DOHH2 (cell line): ENCODE measurements around the gene RASL11B.

Source experiments
- H3F3A ChIP-seq: fragments of 200-600 bp; sonication (generic), shearing (Covaris generic); 2 replicates; pipeline ENCODE4 v1.6.0; 2016; ENCODE audit warnings: antibody characterized with exemption, mild to moderate bottlenecking; ENCODE audit not compliant: control insufficient read depth, insufficient read depth
- H3K27ac ChIP-seq: fragments of 200-600 bp; sonication (generic); 2 replicates; pipeline ENCODE4 v1.5.1; 2014; ENCODE audit warnings: low read depth, mild to moderate bottlenecking, low read length, moderate library complexity
- H3K27me3 ChIP-seq: fragments of 200-600 bp; sonication (generic); 2 replicates; pipeline ENCODE4 v1.6.1; 2014; ENCODE audit warnings: mild to moderate bottlenecking, low read length, mixed read lengths; ENCODE audit not compliant: control insufficient read depth
- H3K36me3 ChIP-seq: fragments of 200-600 bp; sonication (generic); 2 replicates; pipeline ENCODE4 v1.6.1; 2014; ENCODE audit warnings: mild to moderate bottlenecking, low read length, moderate library complexity, mixed read lengths; ENCODE audit not compliant: control insufficient read depth
- H3K4me1 ChIP-seq: fragments of 200-600 bp; sonication (generic); 2 replicates; pipeline ENCODE4 v1.6.1; 2014; ENCODE audit warnings: mild to moderate bottlenecking, low read length, mixed read lengths; ENCODE audit not compliant: control insufficient read depth
- H3K4me2 ChIP-seq: fragments of 200-600 bp; sonication (generic); 2 replicates; pipeline ENCODE4 v1.6.0; 2014; ENCODE audit warnings: mild to moderate bottlenecking, low read length, moderate library complexity
- H3K4me3 ChIP-seq: fragments of 200-600 bp; sonication (generic); 2 replicates; pipeline ENCODE4 v1.5.1; 2014; ENCODE audit warnings: mild to moderate bottlenecking, low read length, mixed read lengths
- H3K79me2 ChIP-seq: fragments of 200-600 bp; sonication (generic); 2 replicates; pipeline ENCODE4 v1.6.1; 2014; ENCODE audit warnings: mild to moderate bottlenecking, low read length, mixed read lengths; ENCODE audit not compliant: control insufficient read depth
- H3K9me2 ChIP-seq: fragments of 200-600 bp; sonication (generic); replicated peaks from 2 replicates; pipeline ENCODE4 v1.6.1; 2014; ENCODE audit warnings: mild to moderate bottlenecking, low read length, mixed read lengths; ENCODE audit not compliant: control insufficient read depth
- H3K9me3 ChIP-seq: fragments of 200-600 bp; sonication (generic); 2 replicates; pipeline ENCODE4 v1.6.1; 2014; ENCODE audit warnings: antibody characterized with exemption, low read length, mixed read lengths; ENCODE audit not compliant: control insufficient read depth, insufficient read depth
- H4K20me1 ChIP-seq: fragments of 200-600 bp; sonication (generic); 2 replicates; pipeline ENCODE4 v1.6.0; 2014; ENCODE audit warnings: low read depth, mild to moderate bottlenecking, antibody characterized with exemption, low read length, moderate library complexity; ENCODE audit not compliant: control insufficient read depth, insufficient read depth
- EZH2phosphoT487 ChIP-seq: fragments of 200-600 bp; sonication (generic); IDR thresholded peaks from 2 replicates; pipeline ENCODE4 v1.6.1; 2017; ENCODE audit warnings: borderline replicate concordance, mild to moderate bottlenecking, antibody characterized with exemption, low read length, moderate library complexity, mixed read lengths
- TF ChIP-seq, protein P1 (sequence below): fragments of 200-600 bp; sonication (generic); IDR thresholded peaks from one replicate; pipeline ENCODE4 v1.5.1; 2014; ENCODE audit warnings: antibody characterized with exemption, mild to moderate bottlenecking, low read depth, low read length; ENCODE audit not compliant: poor library complexity, severe bottlenecking

The RASL11B gene

DNA sequence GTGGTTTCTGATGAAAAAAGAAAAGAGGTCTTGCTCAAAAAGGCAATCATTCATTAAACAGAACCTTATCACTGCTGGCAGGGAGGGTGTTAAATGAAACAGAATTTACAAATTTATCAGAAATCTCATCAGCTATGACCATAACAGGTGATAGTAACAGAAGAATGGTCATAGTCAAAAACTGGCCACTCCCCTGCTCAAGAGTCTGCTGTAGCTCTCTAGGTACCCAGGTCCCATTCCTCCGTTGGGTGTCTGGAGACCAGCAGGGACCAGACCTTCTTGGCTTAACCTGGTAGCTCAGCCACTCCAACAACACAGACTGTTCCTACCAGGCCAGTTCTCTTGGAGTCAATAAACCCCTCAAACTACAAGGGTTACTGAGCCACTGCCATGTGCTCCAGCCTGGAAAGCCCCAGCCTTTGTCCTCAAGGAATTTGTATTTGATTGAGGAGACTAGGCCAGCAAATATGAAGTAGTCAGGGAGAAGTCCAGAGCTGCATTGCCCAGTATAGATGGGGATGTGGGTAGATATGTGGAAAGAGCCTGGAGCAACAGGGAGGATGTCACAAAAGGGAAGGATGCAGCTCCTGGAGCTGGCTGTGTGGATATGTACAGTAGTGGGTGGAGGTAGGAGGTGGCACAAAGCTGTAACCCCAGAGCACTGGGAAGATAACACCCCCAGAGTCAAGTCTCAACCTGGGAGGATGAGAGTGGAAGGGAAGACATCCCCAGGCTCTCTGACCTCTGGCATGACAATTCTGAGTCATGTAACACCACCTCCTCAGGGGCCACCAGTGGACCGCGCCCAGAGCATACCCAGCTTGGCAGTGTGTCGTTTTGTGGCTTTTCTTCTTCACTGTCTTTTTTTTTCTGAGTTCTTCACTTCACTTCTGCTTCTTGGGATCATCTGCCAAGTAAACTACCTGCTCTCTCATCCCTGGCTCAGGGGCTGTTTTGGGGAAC lies 21.9 kb downstream of the RASL11B start:
- no peaks in the 10 kb centered on the region for H3K9me2 ChIP-seq
- TF ChIP-seq EZH2phosphoT487, result no peak
- TF ChIP-seq, protein P1, sequence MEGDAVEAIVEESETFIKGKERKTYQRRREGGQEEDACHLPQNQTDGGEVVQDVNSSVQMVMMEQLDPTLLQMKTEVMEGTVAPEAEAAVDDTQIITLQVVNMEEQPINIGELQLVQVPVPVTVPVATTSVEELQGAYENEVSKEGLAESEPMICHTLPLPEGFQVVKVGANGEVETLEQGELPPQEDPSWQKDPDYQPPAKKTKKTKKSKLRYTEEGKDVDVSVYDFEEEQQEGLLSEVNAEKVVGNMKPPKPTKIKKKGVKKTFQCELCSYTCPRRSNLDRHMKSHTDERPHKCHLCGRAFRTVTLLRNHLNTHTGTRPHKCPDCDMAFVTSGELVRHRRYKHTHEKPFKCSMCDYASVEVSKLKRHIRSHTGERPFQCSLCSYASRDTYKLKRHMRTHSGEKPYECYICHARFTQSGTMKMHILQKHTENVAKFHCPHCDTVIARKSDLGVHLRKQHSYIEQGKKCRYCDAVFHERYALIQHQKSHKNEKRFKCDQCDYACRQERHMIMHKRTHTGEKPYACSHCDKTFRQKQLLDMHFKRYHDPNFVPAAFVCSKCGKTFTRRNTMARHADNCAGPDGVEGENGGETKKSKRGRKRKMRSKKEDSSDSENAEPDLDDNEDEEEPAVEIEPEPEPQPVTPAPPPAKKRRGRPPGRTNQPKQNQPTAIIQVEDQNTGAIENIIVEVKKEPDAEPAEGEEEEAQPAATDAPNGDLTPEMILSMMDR, result no peak
- no peak overlapping the region for H3K4me2 ChIP-seq
- no peaks in the 10 kb centered on the region for H3K4me1 ChIP-seq
- H3K79me2 ChIP-seq, result no peaks in the 10 kb centered on the region
- H3F3A ChIP-seq, result no peaks in the 10 kb centered on the region
- no peaks in the 10 kb centered on the region for H4K20me1 ChIP-seq
- H3K27ac ChIP-seq, result no peak overlapping the region
- H3K36me3 ChIP-seq, result peaks cover 3% of the 10 kb centered on the region; the same call in 1 of the 2 replicates
- no peak overlapping the region for H3K4me3 ChIP-seq
- peaks cover 13% of the 10 kb centered on the region; the same call in 1 of the 2 replicates for H3K9me3 ChIP-seq
- no peaks in the 10 kb centered on the region for H3K27me3 ChIP-seq

DNA sequence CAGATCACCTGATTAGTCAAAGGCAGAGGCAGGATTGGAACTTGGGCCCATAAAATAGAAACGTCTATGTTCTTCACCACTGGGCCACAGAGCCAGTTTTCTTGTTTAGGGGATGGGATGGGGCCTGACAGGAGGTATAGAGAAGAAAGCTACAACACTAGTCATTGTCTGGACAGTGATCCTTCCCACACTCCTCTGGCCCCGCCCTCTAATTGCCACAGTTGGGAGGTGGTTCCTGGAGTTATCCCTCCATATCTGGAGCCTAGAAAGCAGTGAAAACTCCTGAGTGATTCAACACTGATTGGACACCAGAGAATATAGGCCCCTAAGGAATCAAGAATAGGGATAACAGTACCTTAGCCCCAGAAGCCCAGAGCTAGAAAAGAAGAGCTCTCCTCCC lies 22.9 kb downstream of the RASL11B start:
- Histone ChIP-seq H3K4me2 (no peak overlapping the region), H3K27me3 (no peaks in the 10 kb centered on the region), H3K4me1 (no peaks in the 10 kb centered on the region), H4K20me1 (no peaks in the 10 kb centered on the region), H3K79me2 (no peaks in the 10 kb centered on the region), H3K9me3 (peaks cover 13% of the 10 kb centered on the region; the same call in 1 of the 2 replicates), H3F3A (no peaks in the 10 kb centered on the region), H3K36me3 (peaks cover 3% of the 10 kb centered on the region; the same call in 1 of the 2 replicates), H3K4me3 (no peak overlapping the region), H3K9me2 (no peaks in the 10 kb centered on the region), H3K27ac (no peak overlapping the region)
- TF ChIP-seq EZH2phosphoT487, result no peak
- TF ChIP-seq, protein P1, result no peak

DNA sequence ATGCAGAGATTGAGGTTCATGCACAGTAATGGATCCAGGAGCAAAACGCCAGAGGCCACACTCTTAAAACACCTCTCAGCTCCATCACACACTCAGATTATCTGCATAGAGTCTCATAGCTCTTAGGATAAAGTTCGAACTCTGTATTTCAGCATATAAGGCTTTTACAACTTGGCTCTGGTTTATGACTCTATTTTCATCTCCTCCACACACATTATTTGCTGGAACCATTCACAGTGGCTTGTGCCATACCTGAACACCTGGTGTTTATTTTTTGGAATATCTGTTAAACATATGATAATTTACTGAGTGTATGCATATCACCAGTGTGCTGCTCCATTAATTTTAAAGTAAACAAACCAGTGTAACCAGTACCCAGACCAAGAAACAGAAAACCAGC lies 27.2 kb downstream of the RASL11B start:
- H3F3A ChIP-seq, result no peaks in the 10 kb centered on the region
- no peak overlapping the region for H3K4me2 ChIP-seq
- no peaks in the 10 kb centered on the region for H3K79me2 ChIP-seq
- H3K4me1 ChIP-seq, result no peaks in the 10 kb centered on the region
- no peaks in the 10 kb centered on the region for H3K9me2 ChIP-seq
- no peak overlapping the region for H3K4me3 ChIP-seq
- no peaks in the 10 kb centered on the region for H3K27me3 ChIP-seq
- peaks cover 13% of the 10 kb centered on the region; the same call in 1 of the 2 replicates for H3K9me3 ChIP-seq
- peaks cover 3% of the 10 kb centered on the region; the same call in 1 of the 2 replicates for H3K36me3 ChIP-seq
- no peak for TF ChIP-seq EZH2phosphoT487
- TF ChIP-seq, protein P1, result no peak
- H3K27ac ChIP-seq, result no peak overlapping the region
- no peaks in the 10 kb centered on the region for H4K20me1 ChIP-seq
